GM12878 (cell line): Measurements from ENCODE around the gene FAM83D. TPM values are rescaled to one million over a fixed set of nuclear protein-coding genes. Genes with fewer than 3 reads are reported as not detected.

ENCODE experiments used
- ATF7 ChIP-seq: fragments of 450-650 bp; IDR thresholded peaks from 2 replicates; pipeline ENCODE4 v1.6.1; 2016; ENCODE audit warnings: low read depth, mild to moderate bottlenecking
- BACH1 ChIP-seq: fragments of 450-650 bp; IDR thresholded peaks from 2 replicates; pipeline ENCODE4 v1.6.1; 2017; ENCODE audit warnings: mild to moderate bottlenecking, borderline replicate concordance
- DPF2 ChIP-seq: fragments of 450-650 bp; IDR thresholded peaks from 2 replicates; pipeline ENCODE4 v1.6.1; 2017; ENCODE audit warnings: mild to moderate bottlenecking
- EED ChIP-seq: sonication (generic); IDR thresholded peaks from 2 replicates; pipeline ENCODE4 v1.6.1; 2016; ENCODE audit warnings: antibody characterized with exemption, low read depth
- ELK1 ChIP-seq: IDR thresholded peaks from 2 replicates; pipeline ENCODE4 v1.6.1; 2012; ENCODE audit warnings: low read depth, low read length, improper control_type of control experiment
- FOXM1 ChIP-seq: IDR thresholded peaks from 2 replicates; pipeline ENCODE4 v1.6.1; 2012; ENCODE audit warnings: low read depth, mild to moderate bottlenecking, inconsistent platforms, low read length, moderate library complexity
- HDGF ChIP-seq: fragments of 450-650 bp; IDR thresholded peaks from 2 replicates; pipeline ENCODE4 v1.6.1; 2016; ENCODE audit warnings: antibody characterized with exemption
- IRF4 ChIP-seq: IDR thresholded peaks from 2 replicates; pipeline ENCODE4 v1.6.1; 2011; ENCODE audit warnings: low read depth, low read length
- JUNB ChIP-seq: IDR thresholded peaks from 2 replicates; pipeline ENCODE4 v1.6.1; 2016; ENCODE audit warnings: antibody characterized with exemption, mild to moderate bottlenecking
- KLF5 ChIP-seq: fragments of 450-650 bp; IDR thresholded peaks from 2 replicates; pipeline ENCODE4 v1.6.1; 2014; ENCODE audit warnings: mild to moderate bottlenecking; ENCODE audit not compliant: partially characterized antibody
- MXI1 ChIP-seq: fragments of 150-350 bp; IDR thresholded peaks from 2 replicates; pipeline ENCODE4 v1.6.1; 2011; ENCODE audit warnings: low read depth, mild to moderate bottlenecking, inconsistent platforms, low read length, improper control_type of control experiment
- NBN ChIP-seq: fragments of 450-650 bp; IDR thresholded peaks from 2 replicates; pipeline ENCODE4 v1.6.1; 2016
- NR2C2 ChIP-seq: IDR thresholded peaks from 2 replicates; pipeline ENCODE4 v1.6.1; 2011; ENCODE audit warnings: borderline replicate concordance, low read depth; ENCODE audit not compliant: control insufficient read depth, insufficient read length
- RELB ChIP-seq: fragments of 450-650 bp; IDR thresholded peaks from 2 replicates; pipeline ENCODE4 v1.6.1; 2017; ENCODE audit warnings: low read depth, mild to moderate bottlenecking, moderate library complexity
- REST ChIP-seq: IDR thresholded peaks from 2 replicates; pipeline ENCODE4 v1.6.1; 2012; ENCODE audit warnings: mild to moderate bottlenecking, low read depth, low read length
- SMARCA5 ChIP-seq: fragments of 450-650 bp; IDR thresholded peaks from 2 replicates; pipeline ENCODE4 v1.6.1; 2017; ENCODE audit warnings: mild to moderate bottlenecking
- STAT3 ChIP-seq: IDR thresholded peaks from 2 replicates; pipeline ENCODE4 v1.6.1; 2011; ENCODE audit warnings: low read depth, low read length, improper control_type of control experiment
- SUPT20H ChIP-seq: IDR thresholded peaks from 2 replicates; pipeline ENCODE4 v1.6.1; 2011; ENCODE audit warnings: low read depth, mild to moderate bottlenecking, low read length, moderate library complexity, borderline replicate concordance; ENCODE audit not compliant: control insufficient read depth
- TCF3 ChIP-seq: IDR thresholded peaks from 2 replicates; pipeline ENCODE4 v1.6.1; 2012; ENCODE audit warnings: low read depth, mild to moderate bottlenecking, low read length, borderline replicate concordance; ENCODE audit not compliant: insufficient read depth
- ZBED1 ChIP-seq: IDR thresholded peaks from 2 replicates; pipeline ENCODE4 v1.6.1; 2016; ENCODE audit warnings: borderline replicate concordance
- ZBTB11 ChIP-seq: fragments of 450-650 bp; formaldehyde crosslinking; IDR thresholded peaks from 2 replicates; pipeline ENCODE4 v1.5.0; 2022; ENCODE audit warnings: mild to moderate bottlenecking, missing genetic modification characterization
- ZSCAN29 ChIP-seq: fragments of 450-650 bp; IDR thresholded peaks from 2 replicates; pipeline ENCODE4 v1.6.1; 2017; ENCODE audit warnings: mild to moderate bottlenecking, moderate library complexity
- polyA plus RNA-seq, 11 experiments: library from polyadenylated mRNA; depleted of rRNA in 4 of 11; unstranded in 6 of 11; stranded (reverse) in 5 of 11; fragments of >200 nt; fragmentation: Nextera tagmentation in 4 of 11; fragmentation: Illumina TruSeq in 1 of 11; extraction: Ambion mirVana in 4 of 11; extraction: Trizol in 1 of 11; gene quantifications; 1 replicate in 1 of 11; 2 replicates in 10 of 11; pipeline versions ENCODE4 v1.2.1 to v1.2.3, GENCODE V29; 2011 to 2016; ENCODE audit warnings: inconsistent platforms in 2 of 11, missing spikeins in 2 of 11, low read depth in 1 of 11
- total RNA-seq, 4 experiments: library from RNA; depleted of rRNA in 3 of 4; stranded (reverse); fragments of >200 nt in 3 of 4; fragmentation: Illumina TruSeq in 1 of 4; extraction: Trizol in 1 of 4; gene quantifications; 2 replicates each; pipeline versions ENCODE4 v1.2.1 to v1.2.3, GENCODE V29; 2013 to 2021

Gene FAM83D
- total and polyA plus RNA-seq, 10 of the 15 experiments (the other 5 are each of a cell fraction or from before 2014, with no cell fraction given): 4.5 to 34.8 (median 19.2) TPM

- TF ChIP-seq REST (no peak), ZBED1 (no peak; the same call in 1 of the 2 replicates), HDGF (0 out of 2 replicates have a peak, but pooled peaks have one; percentile 30), DPF2 (peak; percentile 50; the same call in 1 of the 2 replicates), RELB (no peak), NBN (0 out of 2 replicates have a peak, but pooled peaks have one; percentile 49), JUNB (no peak), ZBTB11 (CRISPR knock-in tag) (no peak), ATF7 (no peak), SUPT20H (no peak), BACH1 (0 out of 2 replicates have a peak, but pooled peaks have one; percentile 32), FOXM1 (peak; percentile 99), NR2C2 (no peak), TCF3 (peak; percentile 72), SMARCA5 (no peak), KLF5 (no peak), ELK1 (peak; percentile 34; the same call in 1 of the 2 replicates), STAT3 (no peak), IRF4 (no peak), MXI1 (peak; percentile 97), EED (no peak), ZSCAN29 (no peak; the same call in 1 of the 2 replicates)
Observed at GRCh38 chr20:38926142-38926933, at the start of gene FAM83D (continued).
